Fibroblast of skin of right quadriceps (primary cell): ENCODE measurements around the gene TEX48.

Experiments used
- DNase-seq: peaks from one replicate; pipeline ENCODE4 v3.0.0-alpha.2; 2013

Gene TEX48

GRCh38 chr9:114666401-114666800 is 15.6 kb downstream of the TEX48 start:
- DNase-seq: no peak

GRCh38 chr9:114664181-114664580 is 17.8 kb downstream of the TEX48 start:
- DNase-seq: no peak

GRCh38 chr9:114662081-114662989 is 19.7 kb downstream of the TEX48 start:
- DNase-seq: peak; percentile 39

GRCh38 chr9:114657705-114658104 is 24.3 kb downstream of the TEX48 start, which contains the start of gene TEX53:
Gene TEX53 (minus strand): TSS chr9:114657805. CDS start chr9:114657774, 31 bp downstream.
- no peak for DNase-seq

- no peak for DNase-seq
Observed at GRCh38 chr9:114656301-114656700, 25.7 kb downstream of the TEX48 start.

GRCh38 chr9:114655689-114656088 is 26.3 kb downstream of the TEX48 start:
- DNase-seq: peak; percentile 85

- peak; percentile 74 for DNase-seq
Observed at GRCh38 chr9:114653556-114654159, 28.3 kb downstream of the TEX48 start.

GRCh38 chr9:114652776-114653555 is 29.0 kb downstream of the TEX48 start:
- peak; percentile 26 for DNase-seq

GRCh38 chr9:114643896-114644295 is 38.1 kb downstream of the TEX48 start:
- DNase-seq: peak; percentile 39

GRCh38 chr9:114643001-114643400 is 39.0 kb downstream of the TEX48 start:
- no peak for DNase-seq

GRCh38 chr9:114641967-114642366 is 40.0 kb downstream of the TEX48 start:
- DNase-seq: no peak

- DNase-seq: no peak
Observed at GRCh38 chr9:114638404-114638803, 43.6 kb downstream of the TEX48 start.

- DNase-seq: no peak
Observed at GRCh38 chr9:114634387-114634786, 47.6 kb downstream of the TEX48 start.

- no peak for DNase-seq
Observed at GRCh38 chr9:114633438-114634089, 48.4 kb downstream of the TEX48 start.

GRCh38 chr9:114631166-114631565 is 50.8 kb downstream of the TEX48 start:
- no peak for DNase-seq

- no peak for DNase-seq
Observed at GRCh38 chr9:114629563-114630090, 52.4 kb downstream of the TEX48 start.

- DNase-seq: no peak
Observed at GRCh38 chr9:114627553-114627952, 54.4 kb downstream of the TEX48 start.

GRCh38 chr9:114626415-114627020 is 55.5 kb downstream of the TEX48 start:
- DNase-seq: no peak

- no peak for DNase-seq
Observed at GRCh38 chr9:114624677-114625076, 57.3 kb downstream of the TEX48 start.

- DNase-seq: peak; percentile 78
Observed at GRCh38 chr9:114621975-114622609, 59.9 kb downstream of the TEX48 start.

GRCh38 chr9:114621561-114621960 is 60.4 kb downstream of the TEX48 start:
- no peak for DNase-seq
